ENCODE measurements around the gene STON2. TPM values are rescaled to one million over a fixed set of nuclear protein-coding genes. Genes with fewer than 3 reads are reported as not detected.

STON2 gene
- total RNA-seq, 1 donor from 2014 or later = 24.0 TPM

DNA sequence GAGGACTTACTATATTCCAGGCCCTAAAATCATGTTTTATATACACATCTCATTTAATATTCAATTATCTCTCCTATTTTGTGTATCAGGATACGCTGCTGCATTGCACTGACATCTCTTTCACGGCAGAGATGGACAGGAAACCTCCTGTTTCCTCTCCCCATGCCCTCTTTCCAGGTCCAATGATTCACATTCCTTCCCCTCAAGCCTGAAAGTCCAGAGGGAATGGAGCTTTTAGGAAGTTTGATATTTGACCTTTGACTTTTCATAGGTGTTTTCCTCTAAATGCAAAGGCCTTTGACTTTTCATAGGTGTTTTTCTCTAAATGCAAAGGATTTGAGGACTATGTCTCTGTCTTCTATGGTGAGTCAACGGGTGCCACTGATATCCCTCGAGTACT is 89.5 kb downstream of the STON2 start:
- peaks cover 33% of the 10 kb centered on the region for H3K4me1 Mint-ChIP-seq
- H3K4me3 Mint-ChIP-seq = no peak overlapping the region
- TF ChIP-seq, protein P1, sequence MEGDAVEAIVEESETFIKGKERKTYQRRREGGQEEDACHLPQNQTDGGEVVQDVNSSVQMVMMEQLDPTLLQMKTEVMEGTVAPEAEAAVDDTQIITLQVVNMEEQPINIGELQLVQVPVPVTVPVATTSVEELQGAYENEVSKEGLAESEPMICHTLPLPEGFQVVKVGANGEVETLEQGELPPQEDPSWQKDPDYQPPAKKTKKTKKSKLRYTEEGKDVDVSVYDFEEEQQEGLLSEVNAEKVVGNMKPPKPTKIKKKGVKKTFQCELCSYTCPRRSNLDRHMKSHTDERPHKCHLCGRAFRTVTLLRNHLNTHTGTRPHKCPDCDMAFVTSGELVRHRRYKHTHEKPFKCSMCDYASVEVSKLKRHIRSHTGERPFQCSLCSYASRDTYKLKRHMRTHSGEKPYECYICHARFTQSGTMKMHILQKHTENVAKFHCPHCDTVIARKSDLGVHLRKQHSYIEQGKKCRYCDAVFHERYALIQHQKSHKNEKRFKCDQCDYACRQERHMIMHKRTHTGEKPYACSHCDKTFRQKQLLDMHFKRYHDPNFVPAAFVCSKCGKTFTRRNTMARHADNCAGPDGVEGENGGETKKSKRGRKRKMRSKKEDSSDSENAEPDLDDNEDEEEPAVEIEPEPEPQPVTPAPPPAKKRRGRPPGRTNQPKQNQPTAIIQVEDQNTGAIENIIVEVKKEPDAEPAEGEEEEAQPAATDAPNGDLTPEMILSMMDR (conservative IDR thresholded peaks at IDR 0.05) = no peak
- H3K27me3 Mint-ChIP-seq (ENCODE audit: low read depth) = no peaks in the 10 kb centered on the region
- H3K27ac Mint-ChIP-seq (ENCODE audit: unreplicated experiment) = no peak overlapping the region
- no peaks in the 10 kb centered on the region for H3K9me3 Mint-ChIP-seq
- no peaks in the 10 kb centered on the region for H3K36me3 Mint-ChIP-seq (ENCODE audit: low read depth)
- DNase-seq (ENCODE audit: low read depth, low spot score) = no peak

DNA sequence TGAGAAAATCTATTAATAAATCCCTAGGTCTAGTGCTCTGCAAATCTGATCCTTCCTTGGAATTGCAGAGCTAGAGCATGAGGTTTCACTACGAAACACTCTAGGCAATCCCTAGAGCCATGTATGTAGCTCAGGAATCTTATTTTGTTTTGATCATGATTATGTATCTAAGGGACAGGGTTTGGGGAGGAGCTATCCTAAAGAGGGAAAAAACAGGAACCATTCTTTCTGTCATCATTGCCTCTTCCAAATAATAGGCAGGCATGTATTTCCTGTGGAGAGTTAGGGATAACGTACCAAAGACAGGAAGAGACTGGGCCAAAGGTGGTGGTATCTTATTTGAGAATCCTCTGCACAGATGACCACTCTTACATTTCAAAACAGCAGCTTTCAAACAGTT is 90.6 kb downstream of the STON2 start:
- Mint-ChIP-seq H3K27ac (ENCODE audit: unreplicated experiment) (no peak overlapping the region), H3K27me3 (ENCODE audit: low read depth) (no peaks in the 10 kb centered on the region), H3K4me3 (no peak overlapping the region), H3K9me3 (no peaks in the 10 kb centered on the region), H3K36me3 (ENCODE audit: low read depth) (no peaks in the 10 kb centered on the region), H3K4me1 (peaks cover 28% of the 10 kb centered on the region)
- TF ChIP-seq, protein P1 (conservative IDR thresholded peaks at IDR 0.05) = no peak
- DNase-seq (ENCODE audit: low read depth, low spot score) = no peak

DNA sequence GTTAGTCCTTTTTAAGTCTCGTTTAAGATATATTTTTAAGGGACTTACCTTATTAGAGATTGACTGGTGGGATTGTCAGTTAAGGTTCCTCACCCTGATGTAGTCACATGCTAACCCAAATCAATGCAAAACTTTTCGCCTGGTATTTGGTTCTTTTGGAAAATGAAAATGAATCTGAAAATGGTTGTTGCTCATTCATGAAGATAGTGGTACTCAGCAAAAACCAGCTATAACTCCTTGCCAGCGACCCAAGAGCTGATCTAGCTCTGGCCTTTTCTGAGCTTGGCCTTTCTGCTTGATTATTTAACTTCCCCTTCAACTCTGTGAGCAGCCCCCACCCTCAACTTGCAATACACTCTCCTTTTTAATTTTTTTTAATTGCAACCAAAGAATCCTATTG is 94.4 kb downstream of the STON2 start:
- H3K27ac Mint-ChIP-seq (ENCODE audit: unreplicated experiment) = no peak overlapping the region
- peaks cover 29% of the 10 kb centered on the region for H3K4me1 Mint-ChIP-seq
- TF ChIP-seq, protein P1 (conservative IDR thresholded peaks at IDR 0.05) = no peak
- H3K27me3 Mint-ChIP-seq (ENCODE audit: low read depth) = no peaks in the 10 kb centered on the region
- H3K9me3 Mint-ChIP-seq = no peaks in the 10 kb centered on the region
- DNase-seq (ENCODE audit: low read depth, low spot score) = no peak
- no peaks in the 10 kb centered on the region for H3K36me3 Mint-ChIP-seq (ENCODE audit: low read depth)
- no peak overlapping the region for H3K4me3 Mint-ChIP-seq

DNA sequence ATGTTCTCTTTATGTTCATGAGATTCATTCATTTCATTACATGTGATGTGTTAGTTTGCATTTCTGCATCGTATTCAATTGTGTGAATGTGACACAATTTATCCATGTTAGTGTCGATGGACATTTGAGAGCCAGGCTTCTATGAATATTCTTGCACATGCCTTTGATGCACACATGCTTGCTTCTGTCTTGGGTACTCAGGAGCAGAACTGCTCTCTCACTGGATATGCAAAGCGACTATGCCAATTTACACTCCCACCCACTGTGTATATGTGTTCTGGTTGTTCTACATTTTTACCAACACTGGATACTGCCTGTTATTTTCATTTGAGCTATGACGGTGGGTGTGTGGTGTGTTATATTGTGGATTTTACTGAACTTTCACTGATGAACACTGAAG is 95.1 kb downstream of the STON2 start:
- no peak overlapping the region for H3K27ac Mint-ChIP-seq (ENCODE audit: unreplicated experiment)
- TF ChIP-seq, protein P1 (conservative IDR thresholded peaks at IDR 0.05) = no peak
- DNase-seq (ENCODE audit: low read depth, low spot score) = no peak
- no peaks in the 10 kb centered on the region for H3K27me3 Mint-ChIP-seq (ENCODE audit: low read depth)
- no peaks in the 10 kb centered on the region for H3K36me3 Mint-ChIP-seq (ENCODE audit: low read depth)
- peaks cover 29% of the 10 kb centered on the region for H3K4me1 Mint-ChIP-seq
- H3K9me3 Mint-ChIP-seq = no peaks in the 10 kb centered on the region
- H3K4me3 Mint-ChIP-seq = no peak overlapping the region

DNA sequence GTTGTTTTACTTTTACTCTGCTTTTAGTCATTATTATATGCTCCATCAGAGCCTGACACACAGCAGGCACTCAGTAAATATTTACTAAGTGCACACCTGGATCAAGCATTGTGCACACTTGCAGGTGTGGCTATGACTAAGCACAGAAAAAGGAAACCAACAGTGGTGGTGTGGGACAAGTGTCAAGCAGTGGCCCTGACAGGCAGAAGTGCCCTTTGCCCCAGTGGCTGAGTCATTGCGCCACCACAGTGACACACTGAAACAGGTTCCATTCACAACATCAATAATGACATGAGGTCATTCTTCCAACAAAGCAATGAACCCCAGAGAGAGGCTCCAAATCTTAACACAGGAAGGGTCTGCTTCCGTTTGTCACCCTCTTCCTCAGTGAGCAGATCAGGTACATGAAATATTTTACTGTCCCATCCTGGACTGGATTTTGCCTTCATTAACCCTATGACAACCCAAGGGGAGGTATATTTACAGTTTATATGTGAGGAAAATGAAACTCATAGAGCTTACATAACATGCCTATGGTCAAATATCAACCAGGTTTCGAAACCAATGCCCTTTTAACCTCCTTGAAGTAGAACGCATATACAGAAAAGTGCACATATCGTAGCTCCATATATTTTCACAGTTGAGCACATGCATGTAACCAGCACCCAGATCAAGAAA is 96.7 kb downstream of the STON2 start:
- peak overlapping the region; percentile 38 for H3K27ac Mint-ChIP-seq (ENCODE audit: unreplicated experiment)
- TF ChIP-seq, protein P1 (conservative IDR thresholded peaks at IDR 0.05) = no peak
- no peak overlapping the region for H3K4me3 Mint-ChIP-seq
- H3K27me3 Mint-ChIP-seq (ENCODE audit: low read depth) = no peaks in the 10 kb centered on the region
- H3K4me1 Mint-ChIP-seq = peaks cover 29% of the 10 kb centered on the region
- no peaks in the 10 kb centered on the region for H3K36me3 Mint-ChIP-seq (ENCODE audit: low read depth)
- DNase-seq (ENCODE audit: low read depth, low spot score) = no peak
- no peaks in the 10 kb centered on the region for H3K9me3 Mint-ChIP-seq
